ENCODE data around the gene RABGGTA.
A peak's percentile ranks its signal among the peaks of the same experiment; 100 is the strongest.
"Not testable (repeated sequence)": the region's sequence is repeated elsewhere in the genome, so short reads cannot be mapped to it uniquely, and the experiment has no call there.

The RABGGTA gene

GRCh38 chr14:24259282-24260025 is 11.9 kb downstream of the RABGGTA start:
- DNase-seq: no peak

- DNase-seq: no peak
Measured at GRCh38 chr14:24258548-24259265, 12.7 kb downstream of the RABGGTA start.

GRCh38 chr14:24258119-24258518 is 13.3 kb downstream of the RABGGTA start:
- no peak for DNase-seq

DNA sequence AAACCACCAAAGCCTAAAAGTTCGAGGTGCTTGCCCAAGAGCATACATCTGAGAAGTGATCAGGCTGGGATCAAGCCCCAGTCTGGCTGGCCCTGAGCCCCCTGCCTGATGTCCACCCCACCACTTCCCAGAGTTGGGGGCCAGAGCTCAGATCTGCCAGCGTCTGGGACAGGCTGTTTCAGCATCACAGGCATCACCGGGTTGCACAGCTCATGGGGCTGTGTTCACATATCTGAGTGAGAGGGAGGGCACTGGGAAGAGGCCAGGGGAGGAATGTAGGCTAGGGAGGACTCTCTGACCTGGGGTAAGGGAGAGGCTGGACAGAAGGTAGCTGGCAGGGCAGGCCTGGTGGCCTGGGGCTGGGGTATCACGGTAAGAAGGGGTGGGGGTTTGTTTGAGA is 14.4 kb downstream of the RABGGTA start:
- no peak for DNase-seq

DNA sequence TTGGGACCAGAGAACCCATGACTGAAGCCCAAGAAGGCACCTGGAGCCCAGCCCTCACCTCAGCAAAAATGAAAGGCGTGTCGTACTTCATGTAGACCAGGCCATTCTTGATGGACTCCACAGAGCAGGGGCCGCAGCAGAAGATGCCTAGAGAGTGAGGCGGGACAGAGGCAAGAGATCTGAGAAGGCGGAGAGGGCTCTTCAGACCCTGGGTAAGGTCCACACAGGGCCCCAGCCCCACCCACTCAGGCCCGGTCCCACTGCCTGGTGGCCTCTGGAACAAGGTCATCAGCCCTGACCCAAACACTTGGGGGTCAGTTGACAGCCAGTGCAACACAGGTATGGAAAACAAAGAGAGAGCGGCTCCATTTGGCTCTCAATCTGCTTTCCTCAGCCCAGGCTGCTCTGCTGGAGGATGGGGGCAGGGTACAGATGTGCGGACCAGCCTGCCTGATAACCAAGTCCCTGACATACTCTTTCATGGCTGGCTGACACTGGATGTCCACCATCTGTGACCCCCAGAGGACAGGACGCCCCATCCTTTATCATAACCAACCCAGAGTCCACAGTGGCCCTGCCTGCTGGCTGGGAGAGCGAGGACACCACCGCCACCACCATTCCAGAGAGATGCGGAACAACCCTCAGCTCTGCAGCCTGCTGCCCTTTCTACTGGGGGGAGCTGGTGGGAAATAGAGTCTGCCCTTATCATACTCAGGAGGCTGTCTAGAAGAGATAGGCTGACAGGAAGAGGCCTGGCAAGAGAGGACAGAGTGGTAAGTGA is 15.3 kb downstream of the RABGGTA start:
- DNase-seq: no peak

DNA sequence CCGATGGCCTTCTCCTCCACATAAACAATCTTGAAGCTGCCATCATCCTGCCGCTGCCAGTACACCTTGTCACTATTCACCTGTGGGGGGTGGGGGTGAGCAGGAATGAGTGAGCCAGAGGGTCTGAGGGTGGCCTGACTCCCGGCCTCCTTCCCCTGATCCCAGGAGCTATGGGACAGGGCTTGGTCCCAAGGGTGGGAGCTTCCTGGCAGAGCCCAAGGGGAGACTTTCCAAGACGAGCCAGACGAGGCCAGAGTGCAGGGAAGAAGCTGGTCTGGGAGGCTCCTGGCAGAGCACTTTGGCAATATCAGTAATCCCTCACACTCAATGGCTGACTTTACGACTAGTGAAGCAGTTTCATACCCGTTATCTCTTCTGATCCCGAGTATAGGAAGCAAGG is 16.0 kb downstream of the RABGGTA start:
- no peak for DNase-seq

GRCh38 chr14:24254630-24255392 is 16.6 kb downstream of the RABGGTA start:
- DNase-seq: no peak

GRCh38 chr14:24253936-24254335 is 17.5 kb downstream of the RABGGTA start:
- no peak for DNase-seq

GRCh38 chr14:24252289-24253124 is 18.9 kb downstream of the RABGGTA start:
- no peak for DNase-seq

GRCh38 chr14:24251880-24252288 is 19.5 kb downstream of the RABGGTA start:
- DNase-seq: no peak

GRCh38 chr14:24250354-24250753 is 21.0 kb downstream of the RABGGTA start:
- no peak for DNase-seq

DNA sequence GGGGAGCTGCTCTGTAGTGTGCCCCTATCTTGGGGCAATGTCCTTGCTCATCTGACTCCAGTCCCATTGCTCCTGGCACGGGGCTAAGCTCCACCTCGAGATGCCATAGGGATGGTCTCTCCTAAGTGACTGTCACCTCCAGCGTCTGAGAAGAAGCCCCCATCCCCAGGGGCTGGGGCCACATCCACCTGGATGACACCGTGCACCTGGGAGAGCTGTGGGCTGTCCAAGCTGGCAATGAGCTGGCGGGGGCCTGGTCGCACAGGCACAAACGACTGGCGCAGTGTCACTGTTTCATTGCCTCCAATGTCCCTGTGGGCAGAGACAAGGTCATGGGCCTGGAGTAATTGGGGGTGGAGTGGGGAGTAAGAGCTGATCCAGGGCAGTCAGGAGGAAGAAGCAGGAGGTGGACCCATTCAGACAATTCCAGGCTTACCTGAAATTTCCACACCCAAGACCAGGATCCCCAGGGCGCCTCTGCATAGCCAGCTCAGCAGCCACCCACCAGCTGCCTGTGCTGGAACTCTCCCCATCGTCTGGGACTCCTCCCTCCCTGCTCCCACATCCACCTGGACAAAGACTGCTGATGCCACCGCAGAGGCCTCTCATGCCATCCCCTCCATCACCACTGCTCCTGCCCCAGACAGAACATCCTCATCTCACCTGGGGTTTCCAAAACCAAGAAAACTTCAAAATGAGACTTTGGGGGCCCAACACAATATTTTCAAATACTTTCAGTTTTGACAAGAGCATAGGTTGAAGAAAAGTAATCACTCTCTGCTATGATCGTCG is 22.0 kb downstream of the RABGGTA start:
- DNase-seq: no peak

DNA sequence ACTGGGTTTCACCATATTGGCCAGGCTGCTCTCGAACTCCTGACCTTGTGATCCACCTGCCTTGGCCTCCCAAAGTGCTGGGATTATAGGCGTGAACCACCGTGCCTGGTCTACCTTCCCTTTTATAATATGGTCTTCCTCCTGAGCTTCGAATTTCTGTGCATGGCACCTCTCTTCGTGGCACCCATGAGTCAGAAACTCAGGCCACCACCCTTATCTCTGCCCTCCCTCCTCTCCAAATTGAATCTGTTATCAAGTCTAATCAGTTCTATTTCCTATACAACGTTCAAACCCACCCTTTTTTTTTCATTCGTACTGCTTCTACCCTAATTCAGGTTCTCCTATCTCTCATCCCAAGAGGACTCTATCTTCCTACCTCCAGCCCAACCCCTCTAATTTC is 24.0 kb downstream of the RABGGTA start:
- no peak for DNase-seq

DNA sequence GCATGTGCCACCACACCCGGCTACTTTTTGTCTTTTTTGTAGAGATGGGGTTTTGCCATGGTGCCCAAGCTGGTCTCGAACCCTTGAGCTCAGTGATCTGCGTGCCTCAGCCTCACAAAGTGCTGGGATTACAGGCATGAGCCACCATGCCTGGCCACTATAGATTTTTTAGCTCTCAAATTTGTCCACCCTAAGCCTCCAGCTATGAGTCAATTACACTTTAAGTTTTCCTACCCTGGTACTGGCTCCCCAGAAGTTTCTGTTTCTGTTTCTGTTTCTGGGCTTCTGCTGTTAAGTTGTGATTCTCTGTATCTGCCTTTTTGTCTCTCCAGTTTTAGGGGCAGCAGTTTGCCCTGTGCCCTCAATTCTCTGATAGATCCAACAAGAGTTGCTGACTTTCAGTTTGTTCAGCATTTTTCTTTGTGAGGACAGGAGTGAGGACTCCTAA is 24.6 kb downstream of the RABGGTA start:
- DNase-seq: no peak

DNA sequence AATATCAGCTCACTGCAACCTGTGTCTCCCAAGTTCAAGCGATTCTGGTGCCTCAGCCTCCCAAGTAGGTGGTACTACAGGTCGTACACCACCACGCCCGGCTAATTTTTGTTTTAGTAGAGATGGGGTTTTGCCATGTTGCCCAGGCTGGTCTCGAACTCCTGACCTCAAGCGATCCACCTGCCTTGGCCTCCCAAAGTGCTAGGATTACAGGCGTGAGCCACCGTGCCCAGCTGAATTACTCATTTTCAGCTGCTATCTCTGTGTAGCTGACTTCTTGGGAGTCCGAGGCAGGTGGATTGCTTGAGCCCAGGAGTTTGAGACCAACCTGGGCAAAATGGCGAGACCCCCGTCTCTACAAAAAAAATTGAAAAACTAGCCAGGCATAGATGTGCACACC is 26.0 kb downstream of the RABGGTA start:
- not testable (repeated sequence) for DNase-seq

DNA sequence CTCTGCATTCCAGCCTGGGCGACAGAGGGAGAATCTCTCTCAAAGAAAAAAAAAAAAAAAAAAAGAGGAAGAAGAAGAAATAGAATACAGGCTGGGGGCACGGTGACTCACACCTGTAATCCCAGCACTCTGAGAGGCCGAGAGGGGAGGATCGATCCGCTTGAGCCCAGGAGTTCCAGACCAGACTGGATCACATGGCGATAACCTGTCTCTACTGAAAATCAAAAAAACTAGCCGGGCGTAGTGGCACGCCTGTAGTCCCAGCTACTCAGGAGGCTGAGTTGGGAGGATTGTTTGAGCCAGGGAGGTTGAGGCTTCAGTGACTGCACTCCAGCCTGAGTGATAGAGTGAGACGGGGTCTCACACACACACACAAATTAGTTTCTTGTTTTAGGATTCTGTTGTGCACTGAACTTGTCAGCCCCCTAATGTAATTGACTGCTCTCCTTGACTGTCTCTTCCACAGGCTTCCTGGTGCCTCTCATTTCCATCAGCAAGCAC is 28.0 kb downstream of the RABGGTA start:
- peak; percentile 48 for DNase-seq

DNA sequence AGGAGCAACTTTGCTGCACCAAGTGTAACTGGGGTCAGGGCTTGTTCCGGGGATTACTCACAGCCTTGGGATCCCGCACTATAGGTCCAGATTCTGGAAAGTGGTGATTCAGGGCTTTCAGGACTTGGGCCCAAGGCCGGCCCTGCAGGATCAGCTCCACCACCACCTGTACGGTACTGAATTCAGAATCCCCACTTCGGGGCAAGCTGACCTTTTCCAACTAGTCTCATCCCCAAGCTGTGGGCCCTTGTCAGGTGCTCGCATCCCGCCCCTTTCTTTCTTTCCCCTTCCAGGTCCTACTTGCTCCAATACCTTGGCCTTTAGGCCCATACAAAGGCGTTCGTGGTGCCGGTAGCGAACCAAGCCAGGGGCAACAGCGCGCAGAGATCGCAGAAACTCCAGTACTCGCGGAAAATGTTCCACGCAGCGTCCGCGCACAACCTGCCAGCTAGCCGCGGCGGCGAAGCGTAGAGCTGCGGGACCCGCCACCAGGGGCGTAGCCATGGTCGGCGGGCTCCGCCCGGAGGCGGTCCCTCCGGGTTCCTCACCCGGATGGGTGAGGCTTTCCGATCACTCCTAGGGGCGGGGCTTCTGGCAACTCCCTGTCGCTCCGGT is 29.5 kb downstream of the RABGGTA start:
- peak; percentile 50 for DNase-seq

- DNase-seq: no peak
Measured at GRCh38 chr14:24240110-24240918, 31.1 kb downstream of the RABGGTA start.

DNA sequence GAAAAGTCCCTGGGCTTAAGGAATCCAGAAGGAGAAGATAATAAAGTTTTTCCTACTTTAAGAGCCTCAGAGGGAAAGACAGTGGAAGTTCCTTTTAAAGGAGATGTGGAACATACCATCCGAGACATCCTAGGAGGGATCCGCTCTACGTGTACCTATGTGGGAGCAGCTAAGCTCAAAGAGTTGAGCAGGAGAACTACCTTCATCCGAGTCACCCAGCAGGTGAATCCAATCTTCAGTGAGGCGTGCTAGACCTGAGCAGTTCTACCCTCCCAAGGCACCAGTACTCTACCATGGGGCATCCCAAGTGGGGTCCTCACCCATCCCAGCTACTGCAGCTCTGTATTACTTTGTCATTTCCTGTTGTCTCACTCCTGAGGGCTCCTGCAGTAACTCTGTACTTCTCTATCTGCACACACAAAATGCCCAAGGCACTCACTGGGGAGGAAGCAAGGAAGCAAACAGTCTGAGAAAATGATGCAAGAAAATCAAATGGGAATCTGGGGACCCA is 32.8 kb downstream of the RABGGTA start:
- no peak for DNase-seq

All from NCI-H2227 treated with DMSO at 0.1 percent for 48 hours (cell line).